Coronary artery (tissue), 2 donors: ENCODE data around the gene LINC01488.
A peak's percentile ranks its signal among the peaks of the same experiment; 100 is the strongest.

Experiments
- DNase-seq: peaks from one replicate; pipeline ENCODE4 v3.0.0-alpha.2; 2017; ENCODE audit warnings: low spot score
- H3K27ac ChIP-seq, 2 donors: fragments of 200-600 bp; sonication (generic); one replicate each; pipeline ENCODE4 v1.5.1; 2016 to 2019
- H3K4me3 ChIP-seq: fragments of 200-600 bp; sonication (generic); 2 replicates; pipeline ENCODE4 v1.5.1; 2016; ENCODE audit warnings: mild to moderate bottlenecking, moderate library complexity
- TF ChIP-seq, protein P1 (sequence below): fragments of 200-600 bp; sonication (generic); IDR thresholded peaks from one replicate; pipeline ENCODE4 v1.5.1; 2019; ENCODE audit warnings: antibody characterized with exemption

LINC01488 gene

DNA sequence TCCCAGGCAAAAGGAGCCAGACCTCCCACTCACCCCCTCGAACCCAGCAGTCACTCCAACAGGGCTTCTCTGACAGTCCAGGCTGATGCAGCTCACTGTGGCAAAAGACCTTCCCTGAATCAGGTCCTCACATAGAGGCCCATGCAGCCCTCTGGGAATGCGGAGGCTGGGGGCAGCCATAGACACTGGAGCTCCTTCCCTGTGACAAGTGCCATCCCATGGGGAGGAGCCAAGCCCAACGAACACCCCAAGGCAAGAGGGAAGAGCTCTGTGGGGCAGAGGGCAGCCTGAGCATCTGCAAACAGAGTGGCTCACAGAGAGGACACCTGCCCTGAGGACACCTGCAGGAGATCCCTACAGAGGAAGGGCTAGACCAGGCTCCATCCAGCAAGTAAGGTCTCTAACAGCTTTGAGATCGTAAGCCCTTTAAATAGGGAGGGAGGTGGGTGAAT, at the start of gene LINC01488:
Gene LINC01488 (plus strand): TSS at position 271 of the 452 bp plus-strand sequence.
- Histone ChIP-seq H3K4me3 (no peak within 1 kb of the TSS), H3K27ac (peak within 1 kb of the TSS in 1 of 2 donors; percentile 72)
- TF ChIP-seq, protein P1, sequence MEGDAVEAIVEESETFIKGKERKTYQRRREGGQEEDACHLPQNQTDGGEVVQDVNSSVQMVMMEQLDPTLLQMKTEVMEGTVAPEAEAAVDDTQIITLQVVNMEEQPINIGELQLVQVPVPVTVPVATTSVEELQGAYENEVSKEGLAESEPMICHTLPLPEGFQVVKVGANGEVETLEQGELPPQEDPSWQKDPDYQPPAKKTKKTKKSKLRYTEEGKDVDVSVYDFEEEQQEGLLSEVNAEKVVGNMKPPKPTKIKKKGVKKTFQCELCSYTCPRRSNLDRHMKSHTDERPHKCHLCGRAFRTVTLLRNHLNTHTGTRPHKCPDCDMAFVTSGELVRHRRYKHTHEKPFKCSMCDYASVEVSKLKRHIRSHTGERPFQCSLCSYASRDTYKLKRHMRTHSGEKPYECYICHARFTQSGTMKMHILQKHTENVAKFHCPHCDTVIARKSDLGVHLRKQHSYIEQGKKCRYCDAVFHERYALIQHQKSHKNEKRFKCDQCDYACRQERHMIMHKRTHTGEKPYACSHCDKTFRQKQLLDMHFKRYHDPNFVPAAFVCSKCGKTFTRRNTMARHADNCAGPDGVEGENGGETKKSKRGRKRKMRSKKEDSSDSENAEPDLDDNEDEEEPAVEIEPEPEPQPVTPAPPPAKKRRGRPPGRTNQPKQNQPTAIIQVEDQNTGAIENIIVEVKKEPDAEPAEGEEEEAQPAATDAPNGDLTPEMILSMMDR, result no peak
- DNase-seq, result no peak

GRCh38 chr11:69431893-69432738, 49.3 kb upstream of the LINC01488 start:
- TF ChIP-seq, protein P1, result no peak
- no peak overlapping the region for H3K4me3 ChIP-seq
- no peak overlapping the region for H3K27ac ChIP-seq
- DNase-seq, result no peak

GRCh38 chr11:69433741-69434140, 47.7 kb upstream of the LINC01488 start:
- TF ChIP-seq, protein P1, result no peak
- H3K27ac ChIP-seq, result no peak overlapping the region
- no peak for DNase-seq
- no peak overlapping the region for H3K4me3 ChIP-seq

GRCh38 chr11:69434471-69434931, 47.0 kb upstream of the LINC01488 start:
- H3K4me3 ChIP-seq, result no peak overlapping the region

GRCh38 chr11:69435161-69435986, 46.1 kb upstream of the LINC01488 start:
- DNase-seq, result no peak
- TF ChIP-seq, protein P1, result no peak
- H3K27ac ChIP-seq, result no peak overlapping the region
- H3K4me3 ChIP-seq, result no peak overlapping the region

More at GRCh38 chr11:69434471-69434931, 47.0 kb upstream of the LINC01488 start:
- H3K27ac ChIP-seq, result no peak overlapping the region
- TF ChIP-seq, protein P1, result no peak
- DNase-seq, result no peak

GRCh38 chr11:69436041-69436982, 45.2 kb upstream of the LINC01488 start:
- no peak for DNase-seq
- H3K27ac ChIP-seq, result no peak overlapping the region
- TF ChIP-seq, protein P1, result no peak
- H3K4me3 ChIP-seq, result no peak overlapping the region
